ENCODE data around the gene C11orf54. TPM values are rescaled to one million over a fixed set of nuclear protein-coding genes. Genes with fewer than 3 reads are reported as not detected.

C11orf54 gene
- 10 to 100 TPM; 41.0 to 47.1 TPM for total RNA-seq
- polyA plus RNA-seq (ENCODE audit: insufficient read length in 2 of 2) = 10 to 100 TPM; 33.8 to 38.7 TPM
- long read RNA-seq, donor 1, transcript C11orf54-202 (9 exons, 1,733 nt) = major isoform, 5 of 9 reads
- long read RNA-seq, donor 1, partial matches to known transcripts = 0 of 9 reads
- long read RNA-seq, donor 1, other reads (novel, unspliced or antisense) = 0 of 9 reads
- long read RNA-seq, donor 2, partial matches to known transcripts = 0 of 3 reads
- long read RNA-seq, donor 2, other reads (novel, unspliced or antisense) = 0 of 3 reads
- long read RNA-seq, donor 3, partial matches to known transcripts = 0 of 3 reads
- long read RNA-seq, donor 3, other reads (novel, unspliced or antisense) = 0 of 3 reads
- long read RNA-seq, donor 4, partial matches to known transcripts = 10 of 20 reads
- long read RNA-seq, donor 4, other reads (novel, unspliced or antisense) = 0 of 20 reads

DNA sequence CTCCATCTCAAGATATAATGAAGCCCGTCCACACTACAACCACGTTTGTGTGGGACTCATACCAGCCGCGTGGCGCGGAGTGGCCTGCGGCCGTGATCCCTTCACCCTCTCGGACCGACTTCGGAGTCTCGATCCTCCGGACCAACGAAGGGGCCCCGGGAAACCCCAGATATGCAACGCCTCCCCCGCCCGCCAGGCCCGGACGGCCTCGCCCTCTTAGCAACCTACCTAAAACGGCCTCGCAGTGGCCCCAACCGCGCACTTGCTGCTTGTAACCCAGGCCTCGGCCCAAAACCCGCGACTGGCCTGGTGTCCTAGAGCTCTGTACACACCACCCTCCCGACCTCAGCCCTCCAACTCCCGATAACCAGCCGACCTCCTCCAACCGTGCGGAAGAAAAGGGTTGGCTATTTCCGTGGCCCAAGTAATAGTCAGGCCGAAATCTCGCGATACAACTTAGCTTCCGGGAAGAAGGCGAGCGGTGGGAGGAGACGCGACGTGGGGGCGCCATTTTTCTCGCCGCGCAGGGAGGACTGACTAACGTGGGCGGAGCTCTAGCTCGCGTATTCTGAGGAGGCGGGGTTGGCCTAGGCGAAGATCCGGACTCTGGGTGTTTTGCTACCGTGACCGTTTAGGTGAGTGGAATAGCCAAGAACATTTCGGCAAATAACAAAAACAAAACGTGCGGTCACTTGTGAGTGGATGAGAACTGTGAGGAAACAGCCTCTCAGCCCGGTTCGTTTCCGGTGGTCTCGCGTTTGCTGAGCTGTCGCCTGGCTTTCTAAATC, at the start of gene C11orf54, which contains the start of gene TAF1D:
Gene C11orf54, plus strand, starts transcription at position 579 of the 788 bp plus-strand sequence. CDS start 5,722 bp downstream, outside the sequence.
Gene TAF1D, minus strand, starts transcription at position 402 of the 788 bp plus-strand sequence. CDS start 2,191 bp downstream, outside the sequence.
- Histone ChIP-seq H3K27me3 (ENCODE audit: control insufficient read depth, insufficient read depth, low read length) (no peaks in the 10 kb centered on the region), H3K27ac (ENCODE audit: low read depth, low read length) (peak within 1 kb of the TSS; percentile 98), H3K9me3 (ENCODE audit: control insufficient read depth, insufficient read depth, low read length) (no peaks in the 10 kb centered on the region), H3K4me1 (ENCODE audit: control insufficient read depth, insufficient read depth, low read length) (peaks cover 29% of the 10 kb centered on the region), H3K36me3 (ENCODE audit: control insufficient read depth, insufficient read depth, low read length) (peaks cover 11% of the 10 kb centered on the region), H3K4me3 (ENCODE audit: low read depth, low read length) (peak within 1 kb of the TSS; percentile 100)
- under 1% methylated on average over 65 of the region's 65 CpGs for WGBS (ENCODE audit: insufficient coverage)
- DNase-seq (ENCODE audit: low read depth in 4 of 6, low spot score in 6 of 6) = peak; percentile 97 to 99 (median 98)

DNA sequence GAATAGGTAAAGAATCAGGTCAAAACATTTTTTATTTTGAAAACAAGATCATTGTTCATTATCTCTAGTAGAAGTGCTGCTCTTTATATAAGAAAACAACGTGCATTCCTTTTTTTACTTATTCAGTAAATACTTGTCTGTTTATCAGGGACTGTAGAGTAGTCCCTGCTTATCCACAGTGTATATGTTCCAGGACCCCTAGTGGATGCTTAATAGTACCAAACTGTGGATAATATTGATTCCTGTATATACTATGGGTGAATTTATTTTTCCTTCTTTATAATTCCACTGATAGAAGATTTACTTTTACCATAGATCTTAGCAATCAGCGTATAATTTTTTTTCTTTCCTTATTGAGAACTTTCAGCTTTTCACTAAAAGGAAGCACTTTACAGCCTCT, 47.4 kb upstream of the C11orf54 start:
- Histone ChIP-seq H3K4me3 (ENCODE audit: low read depth, low read length) (no peak overlapping the region), H3K9me3 (ENCODE audit: control insufficient read depth, insufficient read depth, low read length) (no peaks in the 10 kb centered on the region), H3K36me3 (ENCODE audit: control insufficient read depth, insufficient read depth, low read length) (peaks cover 25% of the 10 kb centered on the region), H3K27ac (ENCODE audit: low read depth, low read length) (no peak overlapping the region), H3K27me3 (ENCODE audit: control insufficient read depth, insufficient read depth, low read length) (no peaks in the 10 kb centered on the region), H3K4me1 (ENCODE audit: control insufficient read depth, insufficient read depth, low read length) (no peaks in the 10 kb centered on the region)
- 80% methylated on average over 1 of the region's 2 CpGs for WGBS (ENCODE audit: insufficient coverage)
- no peak for DNase-seq (ENCODE audit: low read depth in 4 of 6, low spot score in 6 of 6)

DNA sequence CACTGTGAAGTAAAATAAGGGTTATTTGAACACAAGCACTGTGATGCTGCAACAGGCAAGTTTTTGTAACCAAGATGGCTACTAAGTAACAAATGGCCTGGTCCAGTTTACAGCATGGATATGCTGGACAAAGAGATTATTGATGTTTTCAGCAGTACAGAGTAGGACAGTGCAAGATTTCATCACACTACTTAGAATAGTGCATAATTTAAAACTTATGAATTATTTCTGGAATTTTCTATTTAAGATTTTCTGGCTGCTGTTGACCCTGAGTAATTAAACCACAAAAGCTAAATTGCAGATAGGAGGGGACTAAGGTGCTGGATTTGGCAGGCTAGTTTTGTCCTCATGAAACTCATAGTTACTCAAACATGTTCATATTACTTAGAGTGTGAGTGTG, 46.9 kb upstream of the C11orf54 start:
- H3K27ac ChIP-seq (ENCODE audit: low read depth, low read length) = no peak overlapping the region
- no peaks in the 10 kb centered on the region for H3K9me3 ChIP-seq (ENCODE audit: control insufficient read depth, insufficient read depth, low read length)
- no peaks in the 10 kb centered on the region for H3K4me1 ChIP-seq (ENCODE audit: control insufficient read depth, insufficient read depth, low read length)
- no peak overlapping the region for H3K4me3 ChIP-seq (ENCODE audit: low read depth, low read length)
- no peak for DNase-seq (ENCODE audit: low read depth in 4 of 6, low spot score in 6 of 6)
- peaks cover 21% of the 10 kb centered on the region for H3K36me3 ChIP-seq (ENCODE audit: control insufficient read depth, insufficient read depth, low read length)
- H3K27me3 ChIP-seq (ENCODE audit: control insufficient read depth, insufficient read depth, low read length) = no peaks in the 10 kb centered on the region

DNA sequence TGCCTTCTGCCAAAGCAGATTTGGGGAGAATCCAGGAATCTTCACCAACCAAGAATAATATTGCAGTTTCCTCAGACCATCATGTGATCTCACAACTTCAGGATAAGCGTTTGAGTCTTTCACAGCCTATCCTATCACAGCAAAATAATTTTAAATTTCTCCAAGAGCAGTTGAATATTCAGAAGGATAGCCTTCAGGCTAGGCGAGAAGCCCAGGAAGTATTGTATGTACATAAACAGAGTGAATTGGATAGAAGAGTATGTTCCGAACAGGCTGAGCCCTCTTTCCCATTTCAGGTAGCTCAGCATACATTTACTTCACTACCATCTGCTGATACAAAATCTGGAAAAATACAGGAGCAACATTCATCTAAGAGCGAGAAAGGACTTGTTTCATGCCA, 43.9 kb upstream of the C11orf54 start:
- H3K9me3 ChIP-seq (ENCODE audit: control insufficient read depth, insufficient read depth, low read length) = no peaks in the 10 kb centered on the region
- no peaks in the 10 kb centered on the region for H3K4me1 ChIP-seq (ENCODE audit: control insufficient read depth, insufficient read depth, low read length)
- no peak overlapping the region for H3K27ac ChIP-seq (ENCODE audit: low read depth, low read length)
- H3K36me3 ChIP-seq (ENCODE audit: control insufficient read depth, insufficient read depth, low read length) = peaks cover 29% of the 10 kb centered on the region
- H3K27me3 ChIP-seq (ENCODE audit: control insufficient read depth, insufficient read depth, low read length) = no peaks in the 10 kb centered on the region
- H3K4me3 ChIP-seq (ENCODE audit: low read depth, low read length) = no peak overlapping the region
- no peak for DNase-seq (ENCODE audit: low read depth in 4 of 6, low spot score in 6 of 6)
- no CpG with 5 or more reads among the region's 4 CpGs for whole genome bisulfite sequencing (ENCODE audit: insufficient coverage)

DNA sequence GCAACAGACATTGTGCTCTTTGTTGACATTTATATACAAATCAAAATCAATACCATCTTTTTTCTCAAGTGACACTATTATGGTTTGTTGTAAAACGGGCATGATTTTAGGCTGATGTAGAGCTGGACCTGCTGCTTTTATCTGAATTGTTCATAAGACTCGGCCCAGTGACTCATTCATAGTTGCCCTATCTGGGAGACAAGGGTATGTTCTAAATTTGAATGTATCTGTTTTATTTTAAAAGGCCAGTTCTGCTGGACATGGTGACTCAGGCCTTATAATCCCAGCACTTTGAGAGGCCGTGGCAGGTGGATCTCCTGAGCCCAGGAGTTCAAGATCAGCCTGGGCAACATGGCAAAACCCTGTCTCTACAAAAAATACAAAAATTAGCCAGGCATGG, 40.6 kb upstream of the C11orf54 start:
- no peaks in the 10 kb centered on the region for H3K9me3 ChIP-seq (ENCODE audit: control insufficient read depth, insufficient read depth, low read length)
- no peaks in the 10 kb centered on the region for H3K27me3 ChIP-seq (ENCODE audit: control insufficient read depth, insufficient read depth, low read length)
- H3K27ac ChIP-seq (ENCODE audit: low read depth, low read length) = no peak overlapping the region
- no peak for DNase-seq (ENCODE audit: low read depth in 4 of 6, low spot score in 6 of 6)
- no peaks in the 10 kb centered on the region for H3K4me1 ChIP-seq (ENCODE audit: control insufficient read depth, insufficient read depth, low read length)
- H3K36me3 ChIP-seq (ENCODE audit: control insufficient read depth, insufficient read depth, low read length) = peaks cover 31% of the 10 kb centered on the region
- H3K4me3 ChIP-seq (ENCODE audit: low read depth, low read length) = no peak overlapping the region
- WGBS (ENCODE audit: insufficient coverage) = no CpG with 5 or more reads among the region's 3 CpGs

DNA sequence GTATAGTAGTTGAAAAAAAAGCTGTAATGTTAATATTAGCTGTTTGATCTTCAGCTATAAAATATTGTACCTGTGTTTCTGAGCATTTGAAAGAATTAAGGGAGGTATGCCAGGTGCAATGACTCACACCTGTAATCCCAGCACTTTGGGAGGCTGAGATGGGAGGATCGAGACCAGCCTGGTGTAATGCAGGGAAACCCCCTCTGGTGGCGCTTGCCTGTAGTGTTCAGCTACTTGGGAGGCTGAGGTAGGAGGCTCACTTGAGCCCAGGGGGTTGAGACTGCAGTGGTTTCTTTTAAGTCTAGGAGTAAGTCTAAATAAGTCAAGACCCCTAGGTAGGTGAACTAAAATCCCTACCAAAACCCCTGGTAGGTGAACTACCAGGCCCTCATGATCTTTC, 37.2 kb upstream of the C11orf54 start:
- no peak overlapping the region for H3K4me3 ChIP-seq (ENCODE audit: low read depth, low read length)
- no peak for DNase-seq (ENCODE audit: low read depth in 4 of 6, low spot score in 6 of 6)
- 94% methylated on average over 2 of the region's 2 CpGs for WGBS (ENCODE audit: insufficient coverage)
- H3K27ac ChIP-seq (ENCODE audit: low read depth, low read length) = no peak overlapping the region
- no peaks in the 10 kb centered on the region for H3K4me1 ChIP-seq (ENCODE audit: control insufficient read depth, insufficient read depth, low read length)
- peaks cover 30% of the 10 kb centered on the region for H3K36me3 ChIP-seq (ENCODE audit: control insufficient read depth, insufficient read depth, low read length)
- peaks cover 3% of the 10 kb centered on the region for H3K9me3 ChIP-seq (ENCODE audit: control insufficient read depth, insufficient read depth, low read length)
- no peaks in the 10 kb centered on the region for H3K27me3 ChIP-seq (ENCODE audit: control insufficient read depth, insufficient read depth, low read length)

DNA sequence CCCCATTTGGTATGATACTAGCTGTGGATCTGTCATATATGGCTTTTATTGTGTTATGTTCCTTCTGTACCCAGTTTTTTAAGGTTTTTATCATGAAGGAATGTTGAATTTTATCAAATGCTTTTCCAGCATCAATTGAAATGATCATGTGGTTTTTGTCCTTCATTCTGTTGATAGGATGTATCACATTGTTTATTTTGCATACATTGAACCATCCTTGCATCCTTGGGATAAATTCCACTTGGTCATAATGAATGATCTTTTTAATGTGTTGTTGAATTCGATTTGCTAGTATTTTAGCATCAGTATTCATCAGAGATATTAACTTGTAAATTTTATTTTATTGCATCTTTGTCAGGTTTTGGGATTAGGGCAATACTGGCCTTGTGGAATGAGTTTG, 31.2 kb upstream of the C11orf54 start:
- WGBS (ENCODE audit: insufficient coverage) = no CpG with 5 or more reads among the region's 1 CpG
- no peaks in the 10 kb centered on the region for H3K4me1 ChIP-seq (ENCODE audit: control insufficient read depth, insufficient read depth, low read length)

DNA sequence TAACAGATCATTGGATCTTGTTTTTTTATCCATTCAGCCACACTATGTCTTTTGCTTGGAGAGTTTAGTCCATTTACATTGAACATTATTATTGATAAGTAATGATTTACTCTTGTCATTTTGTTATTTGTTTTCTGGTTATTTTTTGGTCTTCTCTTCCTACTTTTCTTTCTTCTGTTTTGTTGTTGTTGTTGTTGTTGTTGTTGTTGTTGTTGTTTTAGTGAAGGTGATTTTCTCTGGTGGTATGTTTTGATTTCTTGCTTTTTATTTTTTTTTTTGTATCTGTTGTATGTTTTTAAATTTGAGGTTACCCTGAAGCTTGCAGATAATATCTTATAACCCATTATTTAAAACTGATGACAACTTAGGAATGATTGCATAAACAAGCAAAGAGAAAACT, 28.8 kb upstream of the C11orf54 start:
- Histone ChIP-seq H3K27ac (ENCODE audit: low read depth, low read length) (no peak overlapping the region), H3K4me3 (ENCODE audit: low read depth, low read length) (no peak overlapping the region), H3K4me1 (ENCODE audit: control insufficient read depth, insufficient read depth, low read length) (no peaks in the 10 kb centered on the region), H3K27me3 (ENCODE audit: control insufficient read depth, insufficient read depth, low read length) (no peaks in the 10 kb centered on the region), H3K9me3 (ENCODE audit: control insufficient read depth, insufficient read depth, low read length) (peaks cover 14% of the 10 kb centered on the region), H3K36me3 (ENCODE audit: control insufficient read depth, insufficient read depth, low read length) (peaks cover 11% of the 10 kb centered on the region)
- no peak for DNase-seq (ENCODE audit: low read depth in 4 of 6, low spot score in 6 of 6)

More for the DNA sequence above, 31.2 kb upstream of the C11orf54 start:
- no peak overlapping the region for H3K27ac ChIP-seq (ENCODE audit: low read depth, low read length)
- peaks cover 14% of the 10 kb centered on the region for H3K9me3 ChIP-seq (ENCODE audit: control insufficient read depth, insufficient read depth, low read length)
- no peak overlapping the region for H3K4me3 ChIP-seq (ENCODE audit: low read depth, low read length)
- peaks cover 11% of the 10 kb centered on the region for H3K36me3 ChIP-seq (ENCODE audit: control insufficient read depth, insufficient read depth, low read length)
- DNase-seq (ENCODE audit: low read depth in 4 of 6, low spot score in 6 of 6) = no peak
- no peaks in the 10 kb centered on the region for H3K27me3 ChIP-seq (ENCODE audit: control insufficient read depth, insufficient read depth, low read length)

DNA sequence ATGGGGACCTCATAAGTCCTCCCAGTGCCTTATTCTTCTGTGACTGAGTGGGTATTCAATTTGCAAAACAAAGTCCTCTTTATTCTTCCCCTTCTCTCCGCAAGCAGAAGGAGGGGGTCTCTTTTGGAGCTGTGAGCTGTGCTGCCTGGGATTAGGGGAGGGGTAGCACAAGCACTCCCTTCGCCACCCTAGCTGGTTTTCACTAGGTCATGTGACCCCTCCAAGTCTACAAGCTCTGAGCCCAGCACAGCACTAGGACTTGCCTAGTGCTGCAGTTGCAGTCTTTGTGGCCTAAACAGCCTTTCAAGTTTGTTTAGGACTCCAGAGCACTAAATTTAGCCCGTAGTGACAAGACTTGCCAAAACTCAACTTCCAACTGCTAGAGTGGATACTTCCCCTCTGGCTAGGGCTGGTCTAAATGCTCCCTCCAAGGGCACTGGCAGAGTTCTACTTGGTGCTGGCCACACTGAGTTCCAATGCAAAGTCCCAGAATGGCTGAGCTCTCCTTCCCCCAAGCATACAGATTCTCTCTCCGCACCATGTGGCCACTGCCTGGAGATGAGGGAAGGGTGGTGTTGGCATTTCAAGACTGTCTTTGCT, 25.6 kb upstream of the C11orf54 start:
- Histone ChIP-seq H3K4me1 (ENCODE audit: control insufficient read depth, insufficient read depth, low read length) (no peaks in the 10 kb centered on the region), H3K9me3 (ENCODE audit: control insufficient read depth, insufficient read depth, low read length) (peaks cover 1% of the 10 kb centered on the region), H3K4me3 (ENCODE audit: low read depth, low read length) (no peak overlapping the region), H3K36me3 (ENCODE audit: control insufficient read depth, insufficient read depth, low read length) (peaks cover 17% of the 10 kb centered on the region), H3K27ac (ENCODE audit: low read depth, low read length) (no peak overlapping the region), H3K27me3 (ENCODE audit: control insufficient read depth, insufficient read depth, low read length) (no peaks in the 10 kb centered on the region)
- 75% methylated on average over 1 of the region's 4 CpGs for WGBS (ENCODE audit: insufficient coverage)
- DNase-seq (ENCODE audit: low read depth in 4 of 6, low spot score in 6 of 6) = no peak

Measured in spinal cord (tissue), 10 donors.